Progenitor cell of endocrine pancreas (in vitro differentiated cells): ENCODE data around the gene PPP1R14D. TPM values are rescaled to one million over a fixed set of nuclear protein-coding genes. Genes with fewer than 3 reads are reported as not detected.
A peak's percentile ranks its signal among the peaks of the same experiment; 100 is the strongest.

Experiments
- DNase-seq: peaks from one replicate; pipeline ENCODE4 v3.0.0; 2021; ENCODE audit warnings: low spot score; ENCODE audit not compliant: unreplicated experiment
- H3K27ac Mint-ChIP-seq: 2 replicates; pipeline ENCODE4 v1.8.0; 2021; ENCODE audit warnings: mild to moderate bottlenecking, moderate library complexity, mixed read lengths
- H3K27me3 Mint-ChIP-seq: 2 replicates; pipeline ENCODE4 v1.8.0; 2021; ENCODE audit warnings: mixed read lengths
- H3K36me3 Mint-ChIP-seq: 2 replicates; pipeline ENCODE4 v1.8.0; 2022; ENCODE audit warnings: mixed read lengths; ENCODE audit not compliant: insufficient read depth
- H3K4me1 Mint-ChIP-seq: 2 replicates; pipeline ENCODE4 v1.8.0; 2021; ENCODE audit warnings: low read depth, mixed read lengths
- H3K4me3 Mint-ChIP-seq: 2 replicates; pipeline ENCODE4 v1.8.0; 2021; ENCODE audit warnings: low read depth, mild to moderate bottlenecking, moderate library complexity, mixed read lengths
- H3K9me3 Mint-ChIP-seq: 2 replicates; pipeline ENCODE4 v1.8.0; 2021; ENCODE audit warnings: low read depth, mixed read lengths
- total RNA-seq: library from RNA; stranded (reverse); gene quantifications from 2 replicates; pipeline ENCODE4 v1.2.1, GENCODE V29; 2021
- TF ChIP-seq, protein P1 (sequence below): fragments of 200-600 bp; sonication (generic); IDR thresholded peaks from one replicate; pipeline ENCODE4 v1.5.0; 2021; ENCODE audit warnings: antibody characterized with exemption, mild to moderate bottlenecking; ENCODE audit not compliant: unreplicated experiment

The PPP1R14D gene
- total RNA-seq, 1 donor from 2014 or later, result 0.81 TPM

DNA sequence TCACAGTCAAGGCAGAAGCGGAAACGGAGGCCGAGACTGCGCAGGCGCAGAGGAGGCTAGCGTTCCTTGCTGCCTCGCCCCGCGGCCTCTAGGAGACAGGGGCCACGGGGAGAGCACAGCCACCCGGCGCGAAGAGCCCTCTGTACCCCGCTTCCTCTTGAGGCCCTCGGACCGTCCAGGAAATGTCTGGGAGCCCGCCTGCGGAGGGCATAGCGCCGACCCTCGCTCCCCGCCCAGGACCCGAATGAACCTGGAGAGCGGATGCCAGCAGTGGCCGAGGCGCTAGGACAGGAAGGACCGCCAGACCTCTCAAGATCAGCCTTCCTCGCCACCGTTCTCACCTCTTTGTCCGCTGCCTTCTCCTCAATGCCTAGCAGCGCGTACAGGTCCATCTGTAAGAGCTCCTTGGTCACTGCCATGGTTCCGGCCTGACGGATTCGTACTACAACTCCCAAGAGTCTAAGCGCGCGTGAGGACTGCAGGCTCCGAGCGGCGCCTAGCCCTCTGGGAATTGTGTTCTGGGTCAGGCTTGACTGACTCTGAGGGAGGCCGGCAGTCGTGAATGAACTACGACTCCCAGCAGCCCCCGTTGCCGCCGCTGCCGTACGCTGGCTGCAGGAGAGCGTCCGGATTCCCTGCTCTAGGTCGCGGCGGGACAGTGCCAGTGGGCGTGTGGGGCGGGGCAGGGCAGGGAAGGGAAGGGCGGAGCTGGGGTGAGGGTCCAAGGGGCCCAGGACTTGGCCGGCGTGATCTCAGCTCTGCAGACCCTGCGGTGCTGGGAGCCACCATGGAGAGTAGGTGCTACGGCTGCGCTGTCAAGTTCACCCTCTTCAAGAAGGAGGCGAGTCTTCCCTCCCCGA, 21.2 kb downstream of the PPP1R14D start, which contains the start of the genes DNAJC17 and ZFYVE19:
Gene DNAJC17, minus strand, starts transcription at position 446 of the 860 bp plus-strand sequence. Its CDS starts 27 bp downstream, at position 419.
Gene ZFYVE19, plus strand, starts transcription at position 62 of the 860 bp plus-strand sequence. Its CDS starts 501 bp downstream, at position 563.
- Mint-ChIP-seq H3K27me3 (no peaks in the 10 kb centered on the region), H3K9me3 (no peaks in the 10 kb centered on the region), H3K27ac (peak within 1 kb of the TSS; percentile 95), H3K36me3 (no peaks in the 10 kb centered on the region), H3K4me3 (peak within 1 kb of the TSS; percentile 99), H3K4me1 (peaks cover 11% of the 10 kb centered on the region)
- TF ChIP-seq, protein P1, sequence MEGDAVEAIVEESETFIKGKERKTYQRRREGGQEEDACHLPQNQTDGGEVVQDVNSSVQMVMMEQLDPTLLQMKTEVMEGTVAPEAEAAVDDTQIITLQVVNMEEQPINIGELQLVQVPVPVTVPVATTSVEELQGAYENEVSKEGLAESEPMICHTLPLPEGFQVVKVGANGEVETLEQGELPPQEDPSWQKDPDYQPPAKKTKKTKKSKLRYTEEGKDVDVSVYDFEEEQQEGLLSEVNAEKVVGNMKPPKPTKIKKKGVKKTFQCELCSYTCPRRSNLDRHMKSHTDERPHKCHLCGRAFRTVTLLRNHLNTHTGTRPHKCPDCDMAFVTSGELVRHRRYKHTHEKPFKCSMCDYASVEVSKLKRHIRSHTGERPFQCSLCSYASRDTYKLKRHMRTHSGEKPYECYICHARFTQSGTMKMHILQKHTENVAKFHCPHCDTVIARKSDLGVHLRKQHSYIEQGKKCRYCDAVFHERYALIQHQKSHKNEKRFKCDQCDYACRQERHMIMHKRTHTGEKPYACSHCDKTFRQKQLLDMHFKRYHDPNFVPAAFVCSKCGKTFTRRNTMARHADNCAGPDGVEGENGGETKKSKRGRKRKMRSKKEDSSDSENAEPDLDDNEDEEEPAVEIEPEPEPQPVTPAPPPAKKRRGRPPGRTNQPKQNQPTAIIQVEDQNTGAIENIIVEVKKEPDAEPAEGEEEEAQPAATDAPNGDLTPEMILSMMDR, result peak; percentile 0
- peak; percentile 86 for DNase-seq

DNA sequence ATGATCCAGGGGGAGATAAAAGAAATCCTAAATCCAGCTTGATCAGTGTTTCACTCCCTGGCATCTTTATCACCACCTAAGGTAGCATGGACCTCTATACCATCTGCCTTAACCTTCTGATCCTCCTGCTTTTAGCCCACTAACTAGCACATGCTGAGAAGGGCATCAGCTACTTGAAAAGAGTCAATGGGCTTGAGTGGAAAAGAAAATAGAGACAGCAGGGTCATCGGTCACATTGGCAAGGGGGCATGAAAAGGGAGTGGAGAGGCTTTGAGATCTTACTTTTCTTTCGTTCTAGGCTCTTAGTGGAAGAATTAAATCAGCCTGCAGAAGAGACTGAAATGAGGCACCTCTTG, 21.9 kb downstream of the PPP1R14D start:
- H3K27ac Mint-ChIP-seq, result peak overlapping the region; percentile 95
- H3K4me3 Mint-ChIP-seq, result peak overlapping the region; percentile 99
- H3K27me3 Mint-ChIP-seq, result no peaks in the 10 kb centered on the region
- peaks cover 11% of the 10 kb centered on the region for H3K4me1 Mint-ChIP-seq
- H3K9me3 Mint-ChIP-seq, result no peaks in the 10 kb centered on the region
- H3K36me3 Mint-ChIP-seq, result no peaks in the 10 kb centered on the region
- no peak for DNase-seq
- TF ChIP-seq, protein P1, result no peak

DNA sequence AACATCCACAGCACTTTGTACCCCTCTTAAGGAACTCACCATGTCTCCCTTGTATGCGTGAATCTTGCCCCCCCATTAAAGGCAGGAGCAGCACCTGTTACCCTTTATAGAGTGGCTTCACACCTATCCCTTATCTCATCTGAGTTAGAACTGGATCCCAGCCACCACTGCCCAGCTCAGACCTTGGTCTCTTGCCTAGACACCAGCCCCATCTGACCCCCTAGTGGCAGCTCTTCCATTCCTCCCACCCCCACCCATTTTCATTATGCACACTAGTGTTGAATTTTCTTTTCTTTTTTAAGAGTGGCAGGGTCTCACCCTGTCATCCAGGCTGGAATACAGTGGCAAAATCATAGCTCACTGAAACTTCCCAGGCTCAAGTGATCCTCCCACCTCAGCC, 24.8 kb downstream of the PPP1R14D start:
- Mint-ChIP-seq H3K4me3 (no peak overlapping the region), H3K27ac (no peak overlapping the region), H3K4me1 (peaks cover 17% of the 10 kb centered on the region), H3K27me3 (no peaks in the 10 kb centered on the region), H3K36me3 (peaks cover 4% of the 10 kb centered on the region), H3K9me3 (no peaks in the 10 kb centered on the region)
- DNase-seq, result no peak
- TF ChIP-seq, protein P1, result no peak

DNA sequence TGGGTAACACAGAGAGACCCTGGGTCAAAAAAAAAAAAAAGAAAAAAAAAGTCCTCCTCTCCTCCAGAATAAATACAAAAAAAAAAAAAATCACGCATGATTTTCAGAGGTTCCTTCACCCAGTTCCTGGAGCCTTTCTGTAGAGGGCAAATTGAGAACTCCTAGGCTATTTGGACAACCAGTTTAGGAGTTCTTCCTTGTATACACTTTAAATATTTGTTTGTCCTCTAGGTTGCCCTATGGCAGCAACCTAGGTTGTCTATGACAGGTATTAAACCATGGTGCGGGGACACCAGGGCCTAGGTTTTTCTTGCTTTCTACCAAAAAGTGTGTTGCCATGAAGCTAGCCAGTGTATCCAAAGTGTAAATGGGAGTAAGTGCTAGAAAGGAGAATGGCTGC, 25.4 kb downstream of the PPP1R14D start:
- H3K9me3 Mint-ChIP-seq, result no peaks in the 10 kb centered on the region
- H3K4me3 Mint-ChIP-seq, result no peak overlapping the region
- no peak overlapping the region for H3K27ac Mint-ChIP-seq
- H3K36me3 Mint-ChIP-seq, result peaks cover 4% of the 10 kb centered on the region
- no peak for DNase-seq
- TF ChIP-seq, protein P1, result no peak
- H3K27me3 Mint-ChIP-seq, result no peaks in the 10 kb centered on the region
- peaks cover 19% of the 10 kb centered on the region for H3K4me1 Mint-ChIP-seq

DNA sequence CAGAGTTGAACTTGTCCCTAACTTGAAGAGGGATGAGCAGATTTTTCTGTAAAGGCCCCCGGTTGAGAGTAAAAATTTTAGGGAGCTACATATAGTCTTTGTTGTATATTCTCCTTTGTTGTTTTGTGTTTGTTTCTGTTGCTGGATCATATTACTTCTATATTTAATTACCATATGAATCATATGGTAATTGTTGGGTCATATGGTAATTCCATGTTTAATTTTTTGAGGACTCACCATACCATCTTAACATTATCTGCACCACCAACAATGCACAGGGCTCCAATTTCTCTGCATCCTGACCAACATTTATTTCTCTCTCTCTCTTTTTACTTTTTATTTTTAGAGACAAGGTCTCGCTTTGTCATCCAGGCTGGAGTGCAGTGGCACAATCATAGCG, 29.0 kb downstream of the PPP1R14D start:
- H3K27ac Mint-ChIP-seq, result peak overlapping the region; percentile 26
- H3K4me1 Mint-ChIP-seq, result peaks cover 12% of the 10 kb centered on the region
- no peaks in the 10 kb centered on the region for H3K9me3 Mint-ChIP-seq
- no peak for DNase-seq
- H3K36me3 Mint-ChIP-seq, result peaks cover 5% of the 10 kb centered on the region
- TF ChIP-seq, protein P1, result no peak
- H3K27me3 Mint-ChIP-seq, result no peaks in the 10 kb centered on the region
- H3K4me3 Mint-ChIP-seq, result no peak overlapping the region
